ENCODE data around the gene SCG3. TPM values are rescaled to one million over a fixed set of nuclear protein-coding genes. Genes with fewer than 3 reads are reported as not detected.
A peak's percentile ranks its signal among the peaks of the same experiment; 100 is the strongest.

The SCG3 gene
- total RNA-seq, 2 experiments from 2014 or later, result not detected

DNA sequence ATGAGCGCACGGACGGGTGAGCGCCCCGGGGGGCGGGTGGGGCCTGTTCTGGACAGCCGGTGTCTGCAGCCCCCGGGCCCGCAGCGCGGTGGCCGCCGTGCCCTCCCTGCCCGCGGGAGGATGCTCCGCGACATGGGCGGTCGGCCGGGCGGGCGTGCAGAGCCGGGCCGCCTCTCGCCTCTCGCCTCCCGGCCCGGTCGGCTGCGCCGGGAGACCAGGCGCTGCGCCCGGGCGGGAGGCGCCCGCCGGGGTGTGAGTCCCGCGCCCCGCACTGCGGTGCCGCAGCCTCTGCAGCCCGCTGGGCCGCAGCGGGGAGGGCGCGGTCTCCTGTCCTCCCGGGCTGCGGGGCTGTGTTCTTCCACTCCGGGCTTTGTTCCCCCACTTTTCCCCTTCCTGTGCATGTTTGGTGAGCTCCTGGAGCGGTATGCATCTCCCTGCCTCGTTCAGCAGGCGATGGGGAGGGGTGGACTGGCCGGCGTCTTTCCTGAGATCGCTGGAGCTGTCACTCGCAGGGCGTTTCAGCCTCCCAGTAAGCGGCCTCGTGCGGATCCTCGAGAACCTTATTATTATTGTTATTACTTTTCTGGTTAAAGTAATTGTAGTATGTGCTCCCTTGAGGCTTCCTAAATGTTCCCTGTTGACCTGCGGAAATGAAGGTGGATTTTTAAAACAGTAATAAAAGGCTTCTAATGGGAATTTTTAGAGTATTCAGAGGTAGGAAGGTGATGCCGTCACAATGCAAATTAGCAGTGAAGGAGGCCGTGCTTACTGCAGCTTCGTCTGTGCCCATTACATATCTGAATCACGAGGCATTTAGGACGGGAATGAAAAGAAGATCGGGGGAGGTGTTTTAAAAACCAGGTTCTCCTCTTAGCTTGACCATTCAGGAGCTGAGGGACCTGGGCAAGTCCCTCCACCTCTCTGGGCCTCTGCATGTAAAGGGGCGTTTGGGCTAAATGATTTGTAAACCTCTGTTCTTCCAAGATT lies 70.7 kb downstream of the SCG3 start:
- peak; percentile 75 for ATAC-seq
- peaks cover 48% of the 10 kb centered on the region for H3K4me1 Mint-ChIP-seq (ENCODE audit: low read depth)
- H3K27ac Mint-ChIP-seq, result peak overlapping the region; percentile 51
- ChIA-PET CTCF (interaction anchor here (0.7 to 2.9 kb wide), 3 partner anchors 13 to 24 kb away, joined by 3 to 17 read pairs (median 3); no protein-coding TSS in a partner anchor), POLR2A (interaction anchor here (1.0 kb wide), 1 partner anchor 14 kb away, joined by 3 read pairs; the partner anchor contains the start of gene LYSMD2)
- H3K27me3 Mint-ChIP-seq (ENCODE audit: low read depth), result peaks cover 23% of the 10 kb centered on the region
- H3K9me3 Mint-ChIP-seq (ENCODE audit: insufficient read depth), result no peaks in the 10 kb centered on the region
- H3K4me3 Mint-ChIP-seq, result peak overlapping the region; percentile 83
- peaks cover 14% of the 10 kb centered on the region for H3K36me3 Mint-ChIP-seq (ENCODE audit: low read depth)
- DNase-seq, result no peak

DNA sequence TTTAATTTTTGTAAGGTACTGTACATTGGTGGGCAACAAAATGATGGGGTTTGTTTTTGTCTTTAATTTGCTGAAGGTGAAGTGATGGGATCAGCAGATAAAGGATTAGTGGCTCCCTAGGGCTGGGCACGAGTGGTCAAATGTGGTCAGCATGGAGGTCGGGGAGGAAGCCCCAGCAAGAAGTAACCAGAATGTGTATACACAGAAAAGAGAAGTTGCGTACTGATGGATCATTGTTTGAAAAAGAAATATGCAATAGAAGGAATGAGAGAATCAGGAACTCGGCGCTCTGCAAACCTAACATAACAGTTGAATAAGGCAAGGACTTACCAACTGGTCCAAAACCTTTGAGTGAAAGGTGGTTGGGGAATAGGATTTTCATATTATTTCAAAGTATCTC lies 71.6 kb downstream of the SCG3 start:
- ATAC-seq (no peak), DNase-seq (no peak)
- Mint-ChIP-seq H3K9me3 (ENCODE audit: insufficient read depth) (no peaks in the 10 kb centered on the region), H3K27me3 (ENCODE audit: low read depth) (peaks cover 23% of the 10 kb centered on the region), H3K4me3 (peak overlapping the region; percentile 83), H3K27ac (no peak overlapping the region), H3K4me1 (ENCODE audit: low read depth) (peaks cover 48% of the 10 kb centered on the region), H3K36me3 (ENCODE audit: low read depth) (peaks cover 14% of the 10 kb centered on the region)
- POLR2A ChIA-PET, result interaction anchor here (1.0 kb wide), 1 partner anchor 15 kb away, joined by 3 read pairs; the partner anchor contains the start of gene LYSMD2
- CTCF ChIA-PET, result interaction anchor here (1.5 to 2.9 kb wide), 2 partner anchors 18 to 24 kb away, joined by 3 to 17 read pairs; no protein-coding TSS in a partner anchor

GRCh38 chr15:51754267-51754666 lies 73.0 kb downstream of the SCG3 start:
- no peak overlapping the region for H3K27ac Mint-ChIP-seq
- POLR2A ChIA-PET, result no interaction called here

GRCh38 chr15:51755790-51756189 lies 74.5 kb downstream of the SCG3 start:
- Mint-ChIP-seq H3K36me3 (ENCODE audit: low read depth) (peaks cover 14% of the 10 kb centered on the region), H3K9me3 (ENCODE audit: insufficient read depth) (no peaks in the 10 kb centered on the region), H3K27me3 (ENCODE audit: low read depth) (peaks cover 6% of the 10 kb centered on the region), H3K4me3 (no peak overlapping the region), H3K4me1 (ENCODE audit: low read depth) (peaks cover 46% of the 10 kb centered on the region), H3K27ac (no peak overlapping the region)
- ATAC-seq, result no peak
- ChIA-PET POLR2A (no interaction called here), CTCF (interaction anchor here (1.2 to 4.3 kb wide), 4 partner anchors 8 to 133 kb away, joined by 3 to 32 read pairs (median 4); no protein-coding TSS in a partner anchor)
- peak; percentile 4 for DNase-seq

More at GRCh38 chr15:51754267-51754666, 73.0 kb downstream of the SCG3 start:
- Mint-ChIP-seq H3K36me3 (ENCODE audit: low read depth) (peaks cover 14% of the 10 kb centered on the region), H3K27me3 (ENCODE audit: low read depth) (peaks cover 18% of the 10 kb centered on the region), H3K4me3 (no peak overlapping the region), H3K4me1 (ENCODE audit: low read depth) (peaks cover 48% of the 10 kb centered on the region), H3K9me3 (ENCODE audit: insufficient read depth) (no peaks in the 10 kb centered on the region)
- ATAC-seq (no peak), DNase-seq (no peak)
- CTCF ChIA-PET, result interaction anchor here (0.8 to 1.0 kb wide), 3 partner anchors 18 to 105 kb away, joined by 3 to 5 read pairs (median 3); no protein-coding TSS in a partner anchor

DNA sequence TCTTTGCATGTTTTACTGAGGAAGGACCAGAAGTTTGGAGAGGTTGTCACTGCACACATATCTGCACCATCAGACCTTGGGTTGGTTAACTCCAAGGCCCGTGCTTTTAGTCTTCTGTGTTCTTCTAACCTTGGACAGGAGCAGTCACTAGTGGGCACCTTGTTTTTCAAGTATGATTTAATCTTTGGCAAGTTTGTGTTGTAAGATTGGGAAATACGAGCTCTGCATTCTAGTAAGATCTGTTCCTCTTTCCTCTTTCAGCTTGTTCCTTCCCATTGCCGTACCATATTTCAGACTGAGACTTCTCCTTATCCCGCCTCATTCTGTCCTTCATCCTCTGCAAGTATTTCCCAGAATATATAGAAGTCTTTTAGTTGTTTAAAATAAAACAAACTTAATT lies 75.2 kb downstream of the SCG3 start:
- Mint-ChIP-seq H3K4me3 (no peak overlapping the region), H3K27me3 (ENCODE audit: low read depth) (peaks cover 4% of the 10 kb centered on the region), H3K4me1 (ENCODE audit: low read depth) (peaks cover 43% of the 10 kb centered on the region), H3K9me3 (ENCODE audit: insufficient read depth) (no peaks in the 10 kb centered on the region), H3K36me3 (ENCODE audit: low read depth) (peaks cover 14% of the 10 kb centered on the region), H3K27ac (no peak overlapping the region)
- ChIA-PET CTCF (interaction anchor here (0.6 to 4.3 kb wide), 5 partner anchors 9 to 108 kb away, joined by 3 to 32 read pairs (median 4); no protein-coding TSS in a partner anchor), POLR2A (no interaction called here)
- ATAC-seq (no peak), DNase-seq (peak; percentile 4)

DNA sequence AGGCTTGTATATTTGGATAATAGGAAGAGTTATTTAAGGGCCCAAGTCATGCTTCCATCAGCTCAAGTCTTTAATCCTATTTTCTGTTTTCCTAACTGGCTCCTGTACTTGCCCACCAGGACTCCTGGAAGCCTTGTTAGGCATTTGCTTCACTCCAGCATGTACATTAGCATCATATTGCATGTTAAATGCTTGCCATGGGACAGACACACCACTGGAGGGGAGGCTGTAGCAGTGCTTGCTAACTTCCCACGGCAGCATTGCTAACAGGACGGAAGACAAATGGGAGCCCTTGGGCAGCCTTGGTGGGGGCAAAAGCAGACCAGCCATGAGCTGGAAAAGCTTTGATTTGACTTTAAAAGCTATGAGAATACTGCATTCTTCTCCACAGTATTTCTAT lies 76.1 kb downstream of the SCG3 start:
- peaks cover 37% of the 10 kb centered on the region for H3K4me1 Mint-ChIP-seq (ENCODE audit: low read depth)
- DNase-seq (peak; percentile 9), ATAC-seq (no peak)
- no peaks in the 10 kb centered on the region for H3K9me3 Mint-ChIP-seq (ENCODE audit: insufficient read depth)
- peaks cover 14% of the 10 kb centered on the region for H3K36me3 Mint-ChIP-seq (ENCODE audit: low read depth)
- CTCF ChIA-PET, result interaction anchor here (0.6 to 4.3 kb wide), 6 partner anchors 8 to 109 kb away, joined by 3 to 32 read pairs (median 5); no protein-coding TSS in a partner anchor
- POLR2A ChIA-PET, result no interaction called here
- H3K4me3 Mint-ChIP-seq, result no peak overlapping the region
- H3K27me3 Mint-ChIP-seq (ENCODE audit: low read depth), result peaks cover 4% of the 10 kb centered on the region
- no peak overlapping the region for H3K27ac Mint-ChIP-seq

DNA sequence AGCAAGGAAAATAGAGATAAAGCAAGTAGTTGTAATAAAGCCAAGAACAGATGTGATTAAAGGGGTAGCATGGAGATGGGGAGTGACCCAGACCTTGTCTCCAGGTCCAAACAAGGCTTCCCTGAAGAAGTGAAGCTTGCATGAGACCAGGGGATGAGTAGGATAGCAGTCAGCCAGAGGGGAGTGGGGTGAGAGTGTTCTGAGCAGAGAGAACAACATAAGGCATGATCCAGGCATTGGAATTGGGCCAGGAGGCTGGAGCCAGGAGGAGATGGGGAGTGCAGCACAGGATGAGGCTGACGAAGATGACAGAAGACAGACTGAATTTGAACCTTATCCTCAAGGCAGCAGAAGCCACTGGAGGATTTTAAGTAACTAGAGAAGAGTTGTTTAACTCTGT lies 77.3 kb downstream of the SCG3 start:
- POLR2A ChIA-PET, result no interaction called here
- H3K9me3 Mint-ChIP-seq (ENCODE audit: insufficient read depth), result no peaks in the 10 kb centered on the region
- no peak overlapping the region for H3K27ac Mint-ChIP-seq
- ATAC-seq (no peak), DNase-seq (no peak)
- CTCF ChIA-PET, result interaction anchor here (1.3 to 4.3 kb wide), 3 partner anchors 10 to 109 kb away, joined by 4 to 32 read pairs (median 6); no protein-coding TSS in a partner anchor
- H3K4me1 Mint-ChIP-seq (ENCODE audit: low read depth), result peaks cover 27% of the 10 kb centered on the region
- peaks cover 7% of the 10 kb centered on the region for H3K36me3 Mint-ChIP-seq (ENCODE audit: low read depth)
- no peak overlapping the region for H3K4me3 Mint-ChIP-seq
- H3K27me3 Mint-ChIP-seq (ENCODE audit: low read depth), result peaks cover under 1% of the 10 kb centered on the region

DNA sequence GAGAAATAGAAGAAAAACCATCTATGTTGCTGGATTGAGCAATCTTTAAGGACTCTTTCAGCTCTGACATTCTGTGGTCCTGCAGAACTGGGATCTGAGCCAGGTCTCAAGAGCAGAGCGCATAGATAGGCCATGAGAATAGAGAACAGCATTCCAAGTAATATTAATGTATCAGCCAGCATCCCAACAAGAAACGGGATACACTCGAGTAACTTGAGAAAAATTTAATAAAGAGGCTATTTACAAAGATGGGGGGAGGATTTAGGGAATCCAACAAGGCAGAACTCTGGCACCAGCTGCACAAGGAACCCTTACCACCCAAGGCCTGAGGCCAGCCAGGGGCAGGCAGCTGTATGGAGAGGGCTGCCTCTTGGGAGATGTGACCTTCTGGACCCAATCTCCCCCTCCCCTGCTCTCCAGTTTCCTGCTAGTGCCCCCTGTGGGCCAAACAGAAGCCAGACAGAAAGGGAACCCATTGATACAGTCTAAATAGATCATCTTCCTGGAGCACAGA lies 78.3 kb downstream of the SCG3 start:
- CTCF ChIA-PET, result interaction anchor here (4.3 kb wide), 1 partner anchor 17 kb away, joined by 32 read pairs; no protein-coding TSS in a partner anchor
- DNase-seq (no peak), ATAC-seq (no peak)

DNA sequence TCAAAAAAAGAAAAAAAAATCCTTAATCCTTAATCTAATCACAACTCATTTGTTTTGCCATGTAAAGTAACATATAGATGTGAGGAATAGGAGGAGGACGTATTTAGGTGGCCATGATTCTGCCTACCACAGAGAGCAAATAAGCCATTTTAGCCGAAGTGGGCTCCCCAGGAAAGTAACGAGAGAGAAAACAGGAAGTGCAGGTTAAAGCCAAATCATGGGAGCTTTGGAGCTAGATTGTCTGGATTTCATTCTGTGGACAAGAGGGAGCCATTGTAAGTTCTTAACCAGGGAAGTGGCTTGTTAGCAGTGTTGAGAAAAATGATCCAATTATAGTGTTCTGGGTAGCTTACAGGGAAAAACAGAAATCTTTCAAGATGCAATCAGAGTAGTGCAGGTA lies 79.5 kb downstream of the SCG3 start:
- ATAC-seq (no peak), DNase-seq (no peak)
- Mint-ChIP-seq H3K27ac (no peak overlapping the region), H3K4me3 (no peak overlapping the region), H3K4me1 (ENCODE audit: low read depth) (peaks cover 6% of the 10 kb centered on the region), H3K36me3 (ENCODE audit: low read depth) (no peaks in the 10 kb centered on the region), H3K27me3 (ENCODE audit: low read depth) (no peaks in the 10 kb centered on the region), H3K9me3 (ENCODE audit: insufficient read depth) (no peaks in the 10 kb centered on the region)
- ChIA-PET POLR2A (no interaction called here), CTCF (interaction anchor here (1.2 to 3.3 kb wide), 3 partner anchors 16 to 111 kb away, joined by 3 to 14 read pairs (median 5); no protein-coding TSS in a partner anchor)

More for the DNA sequence above, 78.3 kb downstream of the SCG3 start:
- POLR2A ChIA-PET, result no interaction called here
- Mint-ChIP-seq H3K9me3 (ENCODE audit: insufficient read depth) (no peaks in the 10 kb centered on the region), H3K36me3 (ENCODE audit: low read depth) (peaks cover 3% of the 10 kb centered on the region), H3K27ac (no peak overlapping the region), H3K27me3 (ENCODE audit: low read depth) (no peaks in the 10 kb centered on the region), H3K4me1 (ENCODE audit: low read depth) (peaks cover 17% of the 10 kb centered on the region), H3K4me3 (no peak overlapping the region)

DNA sequence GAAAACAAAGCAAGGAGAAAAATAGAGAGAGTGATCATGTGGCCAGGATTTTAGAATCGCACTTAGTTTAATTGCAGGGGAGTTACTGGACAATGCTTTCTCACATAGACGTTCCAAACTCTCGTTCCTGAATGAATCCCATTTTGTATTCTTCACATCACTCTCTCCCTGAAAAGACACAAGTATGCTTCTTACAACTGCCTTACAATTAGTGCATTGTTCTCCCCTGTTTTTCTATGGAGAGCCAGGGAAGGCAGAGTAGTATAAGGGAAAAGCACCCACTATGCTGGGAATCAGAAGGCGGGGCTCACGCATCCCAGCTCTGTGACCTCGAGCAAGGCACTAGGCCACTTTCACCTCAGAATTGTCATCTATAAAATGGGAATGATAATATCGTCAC lies 84.4 kb downstream of the SCG3 start:
- ATAC-seq (no peak), DNase-seq (no peak)
- POLR2A ChIA-PET, result interaction anchor here (0.6 kb wide), 1 partner anchor 20 kb away, joined by 3 read pairs; no protein-coding TSS in a partner anchor
- Mint-ChIP-seq H3K27me3 (ENCODE audit: low read depth) (no peaks in the 10 kb centered on the region), H3K4me3 (no peak overlapping the region), H3K4me1 (ENCODE audit: low read depth) (peaks cover 15% of the 10 kb centered on the region), H3K36me3 (ENCODE audit: low read depth) (peaks cover 32% of the 10 kb centered on the region), H3K27ac (no peak overlapping the region), H3K9me3 (ENCODE audit: insufficient read depth) (no peaks in the 10 kb centered on the region)
- CTCF ChIA-PET, result interaction anchor here (1.4 to 5.8 kb wide), 2 partner anchors 11 to 116 kb away, joined by 4 to 56 read pairs; no protein-coding TSS in a partner anchor

DNA sequence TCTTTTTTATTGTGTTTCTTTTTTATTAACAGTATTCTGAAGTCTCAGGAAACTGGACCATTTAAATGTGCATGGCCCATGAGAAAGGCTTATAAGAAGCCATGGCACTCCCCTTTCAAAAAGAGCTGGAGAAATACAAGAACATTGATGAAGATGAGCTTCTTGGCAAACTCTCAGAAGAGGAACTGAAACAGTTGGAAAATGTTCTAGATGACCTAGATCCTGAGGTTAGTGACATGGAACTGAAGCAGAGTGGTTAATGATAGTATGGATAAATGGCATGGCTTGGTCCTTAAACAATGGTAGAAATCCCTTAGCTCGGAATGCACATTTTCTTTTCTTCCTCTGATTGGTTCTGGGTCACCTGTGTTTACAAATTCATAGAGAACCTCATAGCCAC lies 85.0 kb downstream of the SCG3 start:
- ATAC-seq (no peak), DNase-seq (no peak)
- ChIA-PET POLR2A (interaction anchor here (0.6 kb wide), 1 partner anchor 19 kb away, joined by 3 read pairs; no protein-coding TSS in a partner anchor), CTCF (interaction anchor here (5.8 kb wide), 1 partner anchor 10 kb away, joined by 56 read pairs; no protein-coding TSS in a partner anchor)
- H3K4me1 Mint-ChIP-seq (ENCODE audit: low read depth), result peaks cover 13% of the 10 kb centered on the region
- peaks cover 32% of the 10 kb centered on the region for H3K36me3 Mint-ChIP-seq (ENCODE audit: low read depth)
- no peaks in the 10 kb centered on the region for H3K27me3 Mint-ChIP-seq (ENCODE audit: low read depth)
- no peak overlapping the region for H3K4me3 Mint-ChIP-seq
- no peaks in the 10 kb centered on the region for H3K9me3 Mint-ChIP-seq (ENCODE audit: insufficient read depth)
- H3K27ac Mint-ChIP-seq, result no peak overlapping the region

Measured in activated CD8-positive, alpha-beta T cell treated with anti-CD3 and anti-CD28 coated beads, Interleukin-2, amount 10 ng/mL, durations not matched to agents 7 days and 5 days (primary cell).